Omental fat pad (tissue), 4 donors: ENCODE measurements around the gene EXOSC1. TPM values are rescaled to one million over a fixed set of nuclear protein-coding genes. Genes with fewer than 3 reads are reported as not detected.
A peak's percentile ranks its signal among the peaks of the same experiment; 100 is the strongest.

ENCODE experiments used
- ATAC-seq: fragments of 150-250 bp; one replicate; pipeline ENCODE4 v1.9.1; 2016; ENCODE audit warnings: mild to moderate bottlenecking, moderate library complexity; ENCODE audit not compliant: low FRiP score
- DNase-seq: peaks from one replicate; pipeline ENCODE4 v3.0.0-alpha.2; 2019; ENCODE audit warnings: low spot score
- total RNA-seq, 4 donors: library from RNA; depleted of rRNA; stranded (reverse); fragments of >200 nt; gene quantifications; one replicate each; pipeline ENCODE4 v1.1.0, GENCODE V29; 2016
- TF ChIP-seq, protein P1 (sequence below), 3 donors: fragments of 450-650 bp; IDR thresholded peaks; one replicate each; pipeline ENCODE4 v1.5.1; 2016 to 2017; ENCODE audit warnings: antibody characterized with exemption in 3 of 3, mild to moderate bottlenecking in 3 of 3, moderate library complexity in 2 of 3

The EXOSC1 gene
- total RNA-seq, 4 donors from 2014 or later: 17.4 to 25.9 (median 21.3) TPM

DNA sequence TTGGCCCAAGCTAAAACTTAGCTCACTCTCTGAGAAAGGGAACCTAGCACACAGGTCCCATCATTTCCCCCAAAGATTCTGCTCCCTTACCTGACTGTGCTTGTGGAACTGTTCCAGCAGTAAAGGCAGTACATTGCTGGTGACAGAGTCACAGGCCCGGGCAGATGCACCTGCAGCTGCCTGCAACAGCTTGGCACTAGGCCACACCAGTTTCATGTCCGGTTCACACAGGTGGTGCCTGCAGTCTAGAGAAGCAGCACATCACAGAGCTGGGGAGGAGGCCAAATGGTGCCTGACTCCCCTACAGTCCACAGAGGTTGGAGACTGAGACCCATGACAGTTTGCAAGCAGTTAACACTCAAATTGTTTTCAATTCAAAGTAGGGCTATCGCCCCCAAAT, 22.4 kb upstream of the EXOSC1 start:
- ATAC-seq (no peak), DNase-seq (no peak)
- TF ChIP-seq, protein P1, sequence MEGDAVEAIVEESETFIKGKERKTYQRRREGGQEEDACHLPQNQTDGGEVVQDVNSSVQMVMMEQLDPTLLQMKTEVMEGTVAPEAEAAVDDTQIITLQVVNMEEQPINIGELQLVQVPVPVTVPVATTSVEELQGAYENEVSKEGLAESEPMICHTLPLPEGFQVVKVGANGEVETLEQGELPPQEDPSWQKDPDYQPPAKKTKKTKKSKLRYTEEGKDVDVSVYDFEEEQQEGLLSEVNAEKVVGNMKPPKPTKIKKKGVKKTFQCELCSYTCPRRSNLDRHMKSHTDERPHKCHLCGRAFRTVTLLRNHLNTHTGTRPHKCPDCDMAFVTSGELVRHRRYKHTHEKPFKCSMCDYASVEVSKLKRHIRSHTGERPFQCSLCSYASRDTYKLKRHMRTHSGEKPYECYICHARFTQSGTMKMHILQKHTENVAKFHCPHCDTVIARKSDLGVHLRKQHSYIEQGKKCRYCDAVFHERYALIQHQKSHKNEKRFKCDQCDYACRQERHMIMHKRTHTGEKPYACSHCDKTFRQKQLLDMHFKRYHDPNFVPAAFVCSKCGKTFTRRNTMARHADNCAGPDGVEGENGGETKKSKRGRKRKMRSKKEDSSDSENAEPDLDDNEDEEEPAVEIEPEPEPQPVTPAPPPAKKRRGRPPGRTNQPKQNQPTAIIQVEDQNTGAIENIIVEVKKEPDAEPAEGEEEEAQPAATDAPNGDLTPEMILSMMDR (IDR thresholded peaks at IDR 0.05): no peak

DNA sequence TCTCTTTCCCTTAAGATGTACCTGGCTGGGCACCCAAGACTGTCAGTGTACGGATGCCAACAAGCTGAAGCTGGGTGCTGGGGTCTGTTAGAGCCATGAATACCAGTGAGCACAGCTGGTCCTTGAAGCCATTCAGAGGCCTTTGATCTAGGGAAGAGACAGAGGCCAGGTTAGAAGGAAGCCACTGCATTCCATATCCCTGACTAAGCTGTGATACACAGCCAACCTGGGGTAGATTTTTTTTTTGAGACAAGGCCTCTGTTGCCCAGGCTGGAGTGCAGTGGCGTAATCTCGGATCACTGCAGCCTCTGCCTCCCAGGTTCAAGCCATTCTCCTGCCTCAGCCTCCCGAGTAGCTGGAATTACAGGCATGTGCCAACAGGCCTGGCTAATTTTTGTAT, 20.9 kb upstream of the EXOSC1 start:
- ATAC-seq: no peak
- TF ChIP-seq, protein P1 (IDR thresholded peaks at IDR 0.05): no peak
- DNase-seq: no peak

DNA sequence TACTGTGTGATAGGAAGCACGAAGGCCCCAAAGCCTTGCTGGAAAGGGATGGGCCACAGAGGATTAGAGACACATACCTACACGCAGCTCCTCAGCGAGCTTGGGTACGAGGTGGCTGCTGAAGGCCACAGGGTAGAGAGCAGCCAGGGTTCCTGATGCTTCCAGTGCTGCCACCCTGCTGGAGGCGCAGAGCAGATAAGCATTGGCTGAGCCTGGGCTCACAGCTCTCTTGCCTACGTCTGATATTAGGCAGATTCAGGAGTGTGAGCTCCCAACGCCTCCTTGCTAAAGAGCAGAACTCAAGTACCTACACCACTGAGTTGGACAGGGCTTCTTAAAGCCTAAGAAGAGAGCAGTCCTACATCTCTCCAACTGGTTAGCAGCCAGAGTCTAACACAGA, 20.2 kb upstream of the EXOSC1 start:
- ATAC-seq (no peak), DNase-seq (no peak)
- TF ChIP-seq, protein P1 (IDR thresholded peaks at IDR 0.05): no peak

DNA sequence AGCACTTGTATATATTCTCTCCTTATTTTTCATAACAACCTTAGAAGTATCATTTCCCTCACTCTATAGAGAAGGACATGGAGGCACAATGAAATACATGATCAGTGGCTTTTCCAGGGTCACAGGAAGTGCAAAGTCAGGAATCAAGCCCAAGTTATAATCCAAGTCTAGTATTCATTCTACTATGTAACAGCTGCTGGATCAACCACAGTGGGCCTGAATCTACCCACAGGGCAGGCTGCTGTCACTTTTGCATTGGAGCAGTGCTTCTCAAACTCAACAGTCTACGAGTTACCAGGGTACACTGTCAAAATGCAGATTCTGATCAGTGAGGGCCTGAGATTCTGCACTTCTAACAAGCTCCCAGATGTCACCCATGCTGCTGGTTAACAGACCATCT, 18.4 kb upstream of the EXOSC1 start:
- no peak for DNase-seq
- TF ChIP-seq, protein P1 (IDR thresholded peaks at IDR 0.05): no peak
- no peak for ATAC-seq

DNA sequence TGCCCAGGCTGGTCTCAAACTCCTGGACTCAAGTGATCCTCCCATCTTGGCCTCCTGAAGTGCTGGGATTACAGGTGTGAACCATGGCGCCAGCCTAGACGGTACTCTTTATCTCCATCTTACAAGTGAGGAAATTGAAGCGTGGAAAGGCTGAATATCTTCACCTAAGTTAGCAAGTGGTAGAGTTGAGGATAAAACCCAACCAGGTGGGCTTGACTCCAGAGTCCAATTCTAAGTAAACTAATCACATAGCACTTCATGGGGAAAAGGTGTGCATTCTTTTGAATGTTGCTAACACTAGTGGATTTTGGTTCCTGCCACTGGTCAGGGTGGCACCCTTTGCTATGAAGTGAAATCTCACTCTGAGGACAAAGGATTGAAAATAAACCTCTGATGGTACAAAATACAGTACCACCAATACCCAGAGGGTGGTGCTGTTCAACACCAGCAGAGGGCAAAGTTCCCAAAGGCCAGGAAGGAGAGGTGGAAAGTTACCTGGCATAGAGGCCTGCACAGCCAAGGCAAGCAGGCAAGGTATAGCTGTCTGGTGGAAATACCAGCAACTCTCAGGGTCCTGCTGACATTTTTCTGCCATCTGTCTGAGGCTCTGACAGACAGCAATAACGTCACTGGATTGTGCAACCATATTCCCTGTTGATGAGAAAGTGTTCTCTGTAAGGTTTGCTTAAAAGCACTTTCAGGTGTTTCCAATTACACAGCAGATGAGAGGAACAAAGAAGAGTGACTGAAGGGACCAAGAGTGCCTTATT, 17.7 kb upstream of the EXOSC1 start:
- ATAC-seq: peak; percentile 62

DNA sequence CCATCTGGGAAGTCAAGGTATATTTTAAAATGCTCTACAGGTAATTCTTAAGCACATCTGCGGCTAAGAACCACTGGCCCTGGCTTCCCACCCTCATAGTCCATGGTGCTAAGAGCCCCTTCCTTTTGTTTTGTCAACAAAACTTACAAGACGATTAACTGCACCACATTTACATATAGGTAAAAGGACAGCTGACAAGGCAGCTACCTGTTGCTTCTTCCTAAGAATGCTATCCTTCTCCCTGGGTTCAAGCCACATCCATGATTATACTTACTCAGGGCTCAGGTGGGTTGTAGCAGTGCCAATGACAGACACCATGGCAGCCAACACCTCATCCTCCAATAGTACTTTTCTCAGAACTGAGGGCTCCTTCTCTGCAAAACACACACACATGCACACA, 16.5 kb upstream of the EXOSC1 start:
- ATAC-seq (no peak), DNase-seq (no peak)
- TF ChIP-seq, protein P1 (IDR thresholded peaks at IDR 0.05): no peak

More for the DNA sequence above, 17.7 kb upstream of the EXOSC1 start:
- TF ChIP-seq, protein P1 (IDR thresholded peaks at IDR 0.05): peak in 2 of 3 donors; percentile 5 to 74
- DNase-seq: no peak

DNA sequence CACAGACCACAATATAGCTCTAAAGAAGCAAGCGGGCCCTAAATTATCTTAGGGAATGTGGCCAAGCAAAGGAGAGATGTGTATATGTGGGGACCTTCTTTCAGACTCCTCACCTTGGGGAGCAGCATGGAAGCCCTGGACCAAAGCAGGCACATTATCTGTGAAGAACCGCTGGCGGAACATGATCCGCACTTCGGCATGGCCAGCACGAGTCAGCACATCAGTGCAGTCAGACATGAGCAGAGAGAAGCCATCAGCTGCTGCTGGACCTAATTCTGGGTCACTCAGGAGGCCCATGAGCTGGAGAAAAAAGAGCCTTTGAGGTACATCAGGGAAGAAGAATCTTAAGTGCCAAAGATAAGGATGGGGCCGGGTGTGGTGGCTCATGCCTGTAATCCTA, 14.1 kb upstream of the EXOSC1 start:
- TF ChIP-seq, protein P1 (IDR thresholded peaks at IDR 0.05): no peak

More for the DNA sequence above, 14.1 kb upstream of the EXOSC1 start:
- ATAC-seq (no peak), DNase-seq (no peak)
